ENCODE data around the gene PCDHA6.

- TF ChIP-seq, protein P1, sequence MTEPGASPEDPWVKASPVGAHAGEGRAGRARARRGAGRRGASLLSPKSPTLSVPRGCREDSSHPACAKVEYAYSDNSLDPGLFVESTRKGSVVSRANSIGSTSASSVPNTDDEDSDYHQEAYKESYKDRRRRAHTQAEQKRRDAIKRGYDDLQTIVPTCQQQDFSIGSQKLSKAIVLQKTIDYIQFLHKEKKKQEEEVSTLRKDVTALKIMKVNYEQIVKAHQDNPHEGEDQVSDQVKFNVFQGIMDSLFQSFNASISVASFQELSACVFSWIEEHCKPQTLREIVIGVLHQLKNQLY (CRISPR knock-in tag; IDR thresholded peaks at IDR 0.05): no peak
- no peak for TF ChIP-seq NR2C2 (CRISPR knock-in tag; IDR thresholded peaks at IDR 0.05)
- TF ChIP-seq, protein P2, sequence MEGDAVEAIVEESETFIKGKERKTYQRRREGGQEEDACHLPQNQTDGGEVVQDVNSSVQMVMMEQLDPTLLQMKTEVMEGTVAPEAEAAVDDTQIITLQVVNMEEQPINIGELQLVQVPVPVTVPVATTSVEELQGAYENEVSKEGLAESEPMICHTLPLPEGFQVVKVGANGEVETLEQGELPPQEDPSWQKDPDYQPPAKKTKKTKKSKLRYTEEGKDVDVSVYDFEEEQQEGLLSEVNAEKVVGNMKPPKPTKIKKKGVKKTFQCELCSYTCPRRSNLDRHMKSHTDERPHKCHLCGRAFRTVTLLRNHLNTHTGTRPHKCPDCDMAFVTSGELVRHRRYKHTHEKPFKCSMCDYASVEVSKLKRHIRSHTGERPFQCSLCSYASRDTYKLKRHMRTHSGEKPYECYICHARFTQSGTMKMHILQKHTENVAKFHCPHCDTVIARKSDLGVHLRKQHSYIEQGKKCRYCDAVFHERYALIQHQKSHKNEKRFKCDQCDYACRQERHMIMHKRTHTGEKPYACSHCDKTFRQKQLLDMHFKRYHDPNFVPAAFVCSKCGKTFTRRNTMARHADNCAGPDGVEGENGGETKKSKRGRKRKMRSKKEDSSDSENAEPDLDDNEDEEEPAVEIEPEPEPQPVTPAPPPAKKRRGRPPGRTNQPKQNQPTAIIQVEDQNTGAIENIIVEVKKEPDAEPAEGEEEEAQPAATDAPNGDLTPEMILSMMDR (IDR thresholded peaks at IDR 0.05): no peak
- no peak for TF ChIP-seq CREB1 (CRISPR knock-in tag; IDR thresholded peaks at IDR 0.05)
- TF ChIP-seq JUN (CRISPR knock-in tag; IDR thresholded peaks at IDR 0.05): no peak
- no peak for TF ChIP-seq FOXP1 (CRISPR knock-in tag; IDR thresholded peaks at IDR 0.05; ENCODE audit: borderline replicate concordance)
- TF ChIP-seq ZNF416 (CRISPR knock-in tag; IDR thresholded peaks at IDR 0.05): no peak
- TF ChIP-seq, protein P3, sequence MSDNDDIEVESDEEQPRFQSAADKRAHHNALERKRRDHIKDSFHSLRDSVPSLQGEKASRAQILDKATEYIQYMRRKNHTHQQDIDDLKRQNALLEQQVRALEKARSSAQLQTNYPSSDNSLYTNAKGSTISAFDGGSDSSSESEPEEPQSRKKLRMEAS (CRISPR knock-in tag; IDR thresholded peaks at IDR 0.05): 0 out of 2 replicates have a peak, but pooled peaks have one; percentile 17
- no peak for TF ChIP-seq ZSCAN18 (CRISPR knock-in tag; IDR thresholded peaks at IDR 0.05)
- no peak for TF ChIP-seq SP1 (CRISPR knock-in tag; conservative IDR thresholded peaks at IDR 0.05)
- TF ChIP-seq, protein P4, sequence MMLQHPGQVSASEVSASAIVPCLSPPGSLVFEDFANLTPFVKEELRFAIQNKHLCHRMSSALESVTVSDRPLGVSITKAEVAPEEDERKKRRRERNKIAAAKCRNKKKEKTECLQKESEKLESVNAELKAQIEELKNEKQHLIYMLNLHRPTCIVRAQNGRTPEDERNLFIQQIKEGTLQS (CRISPR knock-in tag; conservative IDR thresholded peaks at IDR 0.05): no peak
Measured at GRCh38 chr5:140868721-140869554, 41.2 kb downstream of the PCDHA6 start, which contains the start of gene PCDHA11.
